Endothelial cell of umbilical vein (primary cell): ENCODE data around the gene PRKAG2. TPM values are rescaled to one million over a fixed set of nuclear protein-coding genes. Genes with fewer than 3 reads are reported as not detected.

ENCODE experiments used
- BruUV-seq: library from RNA; stranded (reverse); fragments of 400-500 nt; replicated peaks from 2 replicates; lab custom pipeline; 2021; lab: Mats Ljungman, UMichigan
- CTCF ChIA-PET: fragments of 300-600, 350-600 bp; sonication (Branson Sonifier 250); formaldehyde crosslinking; loops from one replicate; lab custom pipeline; 2021; ENCODE audit warnings: antibody characterized with exemption, inconsistent platforms; lab: Charles Lee
- POLR2A ChIA-PET: fragments of 300-600, 350-600 bp; sonication (Branson Sonifier 250); formaldehyde crosslinking; loops from one replicate; lab custom pipeline; 2021; ENCODE audit warnings: antibody characterized with exemption, inconsistent platforms; lab: Charles Lee
- DNase-seq: peaks from one replicate; pipeline ENCODE4 v3.0.0-alpha.2; 2011; ENCODE audit warnings: low read depth, low spot score
- FAIRE-seq: peaks from 2 replicates; lab custom pipeline; 2011; peaks lifted over from hg19 to GRCh38; lab: Jason Lieb, UNC
- H2AFZ ChIP-seq: 2 replicates; pipeline ENCODE4 v1.6.0; 2012; ENCODE audit warnings: low read depth, low read length, control low read depth, inconsistent platforms
- H3K27ac ChIP-seq: 2 replicates; pipeline ENCODE4 v1.5.1; 2011; ENCODE audit warnings: low read depth, mild to moderate bottlenecking, control low read depth, low read length, moderate library complexity; ENCODE audit not compliant: insufficient read depth
- H3K27me3 ChIP-seq, 2 experiments: 2 replicates each; pipeline versions ENCODE4 v1.6.0 to v1.6.1; 2011; ENCODE audit warnings: low read length in 2 of 2, mixed read lengths in 1 of 2; ENCODE audit not compliant: control insufficient read depth in 2 of 2, insufficient read depth in 2 of 2
- H3K36me3 ChIP-seq, 2 experiments: 2 replicates in 1 of 2; 3 replicates in 1 of 2; pipeline ENCODE4 v1.5.1; 2011; ENCODE audit warnings: low read length in 2 of 2, mild to moderate bottlenecking in 1 of 2, moderate library complexity in 1 of 2; ENCODE audit not compliant: control insufficient read depth in 2 of 2, insufficient read depth in 2 of 2; ENCODE audit errors: extremely low read depth in 1 of 2
- H3K4me1 ChIP-seq: 3 replicates; pipeline ENCODE4 v1.5.1; 2011; ENCODE audit warnings: mild to moderate bottlenecking, low read length; ENCODE audit not compliant: control insufficient read depth, insufficient read depth; ENCODE audit errors: extremely low read depth
- H3K4me2 ChIP-seq: 2 replicates; pipeline ENCODE4 v1.6.1; 2011; ENCODE audit warnings: low read length, control low read depth, mixed read lengths; ENCODE audit not compliant: insufficient read depth
- H3K4me3 ChIP-seq, 3 experiments: fragments of 200-600 bp in 1 of 3; sonication (generic), shearing (Covaris generic) in 1 of 3; replicated peaks in 1 of 3; 2 replicates each; pipeline ENCODE4 v1.5.1; 2011 to 2016; ENCODE audit warnings: control low read depth in 3 of 3, low read length in 3 of 3, mild to moderate bottlenecking in 2 of 3, inconsistent platforms in 1 of 3, low read depth in 1 of 3, moderate library complexity in 1 of 3; ENCODE audit not compliant: insufficient read depth in 1 of 3
- H3K79me2 ChIP-seq: 2 replicates; pipeline ENCODE4 v1.6.0; 2012; ENCODE audit warnings: low read length, inconsistent platforms; ENCODE audit not compliant: control insufficient read depth, insufficient read depth
- H3K9ac ChIP-seq: replicated peaks from 2 replicates; pipeline ENCODE3; 2011; ENCODE audit warnings: low read length, control low read depth; ENCODE audit not compliant: insufficient read depth; ENCODE audit errors: extremely low read depth
- H3K9me1 ChIP-seq: replicated peaks from 3 replicates; pipeline ENCODE4 v1.6.0; 2011; ENCODE audit warnings: mild to moderate bottlenecking, low read length; ENCODE audit not compliant: control insufficient read depth, insufficient read depth; ENCODE audit errors: extremely low read depth
- H3K9me3 ChIP-seq: replicated peaks from 2 replicates; pipeline ENCODE4 v1.5.1; 2012; ENCODE audit warnings: low read length, inconsistent platforms; ENCODE audit not compliant: control insufficient read depth, insufficient read depth
- H4K20me1 ChIP-seq: replicated peaks from 2 replicates; pipeline ENCODE3; 2011; ENCODE audit warnings: mild to moderate bottlenecking, low read length; ENCODE audit not compliant: control insufficient read depth, insufficient read depth; ENCODE audit errors: extremely low read depth
- EZH2 ChIP-seq: IDR thresholded peaks from 2 replicates; pipeline ENCODE4 v1.6.1; 2012; ENCODE audit warnings: borderline replicate concordance, low read depth, mild to moderate bottlenecking, moderate library complexity, low read length, inconsistent platforms; ENCODE audit not compliant: severe bottlenecking
- FOS ChIP-seq: IDR thresholded peaks from 2 replicates; pipeline ENCODE4 v1.6.1; 2011; ENCODE audit warnings: mild to moderate bottlenecking, low read length, moderate library complexity, borderline replicate concordance; ENCODE audit not compliant: insufficient read depth
- GATA2 ChIP-seq: IDR thresholded peaks from 2 replicates; pipeline ENCODE4 v1.7.0; 2011; ENCODE audit warnings: low read depth, mild to moderate bottlenecking, moderate library complexity, mixed read lengths, low read length; ENCODE audit not compliant: insufficient read length, insufficient read depth
- JUN ChIP-seq: IDR thresholded peaks from 2 replicates; pipeline ENCODE4 v1.6.1; 2011; ENCODE audit warnings: borderline replicate concordance, low read depth; ENCODE audit not compliant: insufficient read length, insufficient read depth
- MYC ChIP-seq: IDR thresholded peaks from one replicate; pipeline ENCODE4 v1.6.1; 2011; ENCODE audit warnings: mild to moderate bottlenecking, low read depth, low read length
- POLR2A ChIP-seq: IDR thresholded peaks from 2 replicates; pipeline ENCODE4 v1.6.1; 2012; ENCODE audit warnings: low read depth, mild to moderate bottlenecking, control low read depth, low read length
- POLR2AphosphoS5 ChIP-seq: IDR thresholded peaks from 2 replicates; pipeline ENCODE4 v1.6.1; 2012; ENCODE audit warnings: low read depth, mild to moderate bottlenecking, control low read depth, low read length, moderate library complexity; ENCODE audit not compliant: insufficient read depth
- dilution Hi-C: fragments of 300-500 bp; cut with MboI; formaldehyde crosslinking; loops from one replicate; pipeline ENCODE4 v1.15.0; 2019; ENCODE audit warnings: low sequenced_read_pairs; ENCODE audit not compliant: extremely low pct_ligation_motif_present
- intact Hi-C: fragments of 100-400 bp; cut with micrococcal nuclease; formaldehyde crosslinking; loops from one replicate; pipeline ENCODE4 v1.10.0; 2022
- polyA plus RNA-seq, 4 experiments: library from polyadenylated mRNA; depleted of rRNA in 3 of 4; stranded (reverse) in 3 of 4; unstranded in 1 of 4; fragments of >200 nt; gene quantifications; 2 replicates each; pipeline versions ENCODE4 v1.2.1 to v1.2.3, GENCODE V29; 2011 to 2012; ENCODE audit warnings: missing spikeins in 1 of 4
- total RNA-seq: library from RNA; stranded (reverse); gene quantifications from 2 replicates; pipeline ENCODE4 v1.2.3, GENCODE V29; 2021
- TF ChIP-seq, protein P1 (sequence below): IDR thresholded peaks from 2 replicates; pipeline ENCODE4 v1.6.1; 2011; ENCODE audit not compliant: insufficient read depth, insufficient read length
- TF ChIP-seq, protein P2 (sequence below), 2 donors: IDR thresholded peaks; 1 replicate in 1 of 2; 2 replicates in 1 of 2; pipeline ENCODE4 v1.5.1; 2011; ENCODE audit warnings: low read length in 2 of 2, mild to moderate bottlenecking in 2 of 2, moderate library complexity in 2 of 2, control low read depth in 1 of 2, inconsistent platforms in 1 of 2, low read depth in 1 of 2; ENCODE audit not compliant: insufficient read depth in 1 of 2; ENCODE audit errors: extremely low read depth in 1 of 2

PRKAG2 gene
- total and polyA plus RNA-seq, 2 donors (not counting 3 experiments of a cell fraction or from before 2014, with no cell fraction given) = 19.3 to 51.5 TPM

DNA sequence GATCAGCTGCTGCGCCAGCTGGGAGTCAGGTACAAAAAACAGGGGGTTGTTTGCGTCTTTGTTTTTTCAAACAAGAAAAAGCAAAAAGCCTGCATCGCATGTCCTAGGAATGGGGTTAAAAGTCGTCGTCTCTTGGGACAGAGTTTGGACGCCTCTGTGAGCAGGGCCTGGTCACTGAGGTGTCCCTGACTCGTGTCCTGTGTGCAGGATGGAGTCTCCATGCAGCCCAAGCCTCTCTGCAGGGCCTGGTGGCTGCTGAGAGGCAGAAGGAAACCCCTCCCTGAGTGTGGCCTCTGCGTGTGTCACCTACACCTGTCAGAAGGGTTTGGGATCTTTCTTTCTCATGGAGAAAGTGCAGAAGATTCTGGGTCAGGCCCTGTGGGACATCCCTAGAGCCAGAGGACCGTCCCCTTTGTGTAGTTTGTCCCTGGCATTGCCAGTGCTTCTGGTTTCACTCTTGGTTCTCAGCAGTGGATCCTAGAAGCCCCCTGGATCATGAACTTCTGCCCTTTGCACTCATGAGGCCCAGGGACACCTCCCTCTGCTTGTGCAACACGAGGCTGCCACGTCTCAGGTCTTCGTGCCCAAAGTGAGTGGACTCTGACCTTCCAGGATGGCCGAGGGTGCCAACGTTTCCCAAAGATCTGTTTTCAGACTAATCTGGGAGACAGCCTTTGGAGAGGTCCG lies 75.0 kb downstream of the PRKAG2 start:
- Histone ChIP-seq H3K9ac (no peak overlapping the region), H4K20me1 (no peaks in the 10 kb centered on the region), H2AFZ (no peak overlapping the region), H3K4me2 (no peak overlapping the region), H3K9me1 (no peaks in the 10 kb centered on the region), H3K36me3 (no peaks in the 10 kb centered on the region), H3K27ac (no peak overlapping the region), H3K4me1 (no peaks in the 10 kb centered on the region), H3K9me3 (no peaks in the 10 kb centered on the region), H3K79me2 (no peaks in the 10 kb centered on the region), H3K4me3 (no peak overlapping the region), H3K27me3 (peaks cover 3 to 7% of the 10 kb centered on the region in 2 experiments)
- POLR2A ChIA-PET = no interaction called here
- DNase-seq = no peak
- CTCF ChIA-PET = interaction anchor here (1.1 kb wide), 1 partner anchor 19 kb away, joined by 3 read pairs; no protein-coding TSS in a partner anchor
- BruUV-seq = no TSS peak
- TF ChIP-seq JUN (no peak), MYC (no peak), EZH2 (no peak), GATA2 (no peak), POLR2AphosphoS5 (no peak), POLR2A (no peak), FOS (no peak)
- TF ChIP-seq, protein P1, sequence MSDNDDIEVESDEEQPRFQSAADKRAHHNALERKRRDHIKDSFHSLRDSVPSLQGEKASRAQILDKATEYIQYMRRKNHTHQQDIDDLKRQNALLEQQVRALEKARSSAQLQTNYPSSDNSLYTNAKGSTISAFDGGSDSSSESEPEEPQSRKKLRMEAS = no peak
- TF ChIP-seq, protein P2, sequence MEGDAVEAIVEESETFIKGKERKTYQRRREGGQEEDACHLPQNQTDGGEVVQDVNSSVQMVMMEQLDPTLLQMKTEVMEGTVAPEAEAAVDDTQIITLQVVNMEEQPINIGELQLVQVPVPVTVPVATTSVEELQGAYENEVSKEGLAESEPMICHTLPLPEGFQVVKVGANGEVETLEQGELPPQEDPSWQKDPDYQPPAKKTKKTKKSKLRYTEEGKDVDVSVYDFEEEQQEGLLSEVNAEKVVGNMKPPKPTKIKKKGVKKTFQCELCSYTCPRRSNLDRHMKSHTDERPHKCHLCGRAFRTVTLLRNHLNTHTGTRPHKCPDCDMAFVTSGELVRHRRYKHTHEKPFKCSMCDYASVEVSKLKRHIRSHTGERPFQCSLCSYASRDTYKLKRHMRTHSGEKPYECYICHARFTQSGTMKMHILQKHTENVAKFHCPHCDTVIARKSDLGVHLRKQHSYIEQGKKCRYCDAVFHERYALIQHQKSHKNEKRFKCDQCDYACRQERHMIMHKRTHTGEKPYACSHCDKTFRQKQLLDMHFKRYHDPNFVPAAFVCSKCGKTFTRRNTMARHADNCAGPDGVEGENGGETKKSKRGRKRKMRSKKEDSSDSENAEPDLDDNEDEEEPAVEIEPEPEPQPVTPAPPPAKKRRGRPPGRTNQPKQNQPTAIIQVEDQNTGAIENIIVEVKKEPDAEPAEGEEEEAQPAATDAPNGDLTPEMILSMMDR (IDR thresholded peaks at IDR 0.05; ENCODE audit: extremely low read depth in 1 of 2, insufficient read depth in 1 of 2, low read depth in 1 of 2, low read length in 2 of 2) = no peak
- dilution Hi-C loops (no loop called here), intact Hi-C loops (no loop called here)
- no peak for FAIRE-seq
